Hematopoietic multipotent progenitor cell treated with erythropoietin and hydrocortisone succinate and interleukin-3 and kit ligand, for 17 days (in vitro differentiated cells): ENCODE results near the gene PAXX.
"Not testable (repeated sequence)": the region's sequence is repeated elsewhere in the genome, so short reads cannot be mapped to it uniquely, and the experiment has no call there.

Source experiments
- DNase-seq: peaks from one replicate; pipeline ENCODE4 v3.0.0-alpha.2; 2015; ENCODE audit warnings: low spot score

The PAXX gene

DNA sequence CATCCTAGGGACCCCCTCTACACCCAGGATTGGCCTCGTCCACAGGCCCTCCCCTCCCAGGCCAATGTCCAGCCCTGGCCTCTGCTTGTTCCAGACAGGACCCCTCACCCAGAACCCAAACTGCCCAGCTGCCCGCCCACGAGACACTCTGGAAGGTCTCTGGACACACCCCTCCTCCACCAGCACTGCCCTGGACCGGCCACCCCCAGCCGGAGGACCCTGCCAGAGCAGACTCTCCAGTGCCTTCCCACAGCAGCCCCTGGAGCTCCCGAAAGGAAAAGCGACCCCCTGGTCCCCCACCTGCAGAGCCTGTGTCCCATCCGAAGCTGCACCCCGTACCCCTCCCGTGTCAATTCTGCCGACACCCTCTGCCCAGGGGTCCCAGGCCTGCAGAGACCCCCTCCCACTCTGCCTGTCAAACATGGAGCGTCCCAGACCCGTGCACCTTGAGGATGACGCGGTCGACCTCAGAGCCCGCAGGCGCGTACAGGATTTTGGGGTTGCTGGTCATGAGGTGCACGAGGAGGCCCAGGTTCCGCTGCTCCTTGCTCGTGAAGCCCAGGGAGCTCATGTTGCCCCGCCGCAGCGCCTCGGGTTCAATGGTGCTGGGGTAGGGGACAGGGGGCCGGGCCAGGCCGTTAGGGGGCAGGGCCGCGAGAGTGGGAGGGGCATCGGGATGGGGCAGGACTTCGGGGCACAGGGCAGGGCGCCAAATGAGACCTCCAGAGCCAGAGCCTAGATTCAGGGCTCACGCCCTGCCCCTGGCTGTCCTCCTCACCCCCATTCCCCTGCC lies 27.9 kb downstream of the PAXX start:
- no peak for DNase-seq

DNA sequence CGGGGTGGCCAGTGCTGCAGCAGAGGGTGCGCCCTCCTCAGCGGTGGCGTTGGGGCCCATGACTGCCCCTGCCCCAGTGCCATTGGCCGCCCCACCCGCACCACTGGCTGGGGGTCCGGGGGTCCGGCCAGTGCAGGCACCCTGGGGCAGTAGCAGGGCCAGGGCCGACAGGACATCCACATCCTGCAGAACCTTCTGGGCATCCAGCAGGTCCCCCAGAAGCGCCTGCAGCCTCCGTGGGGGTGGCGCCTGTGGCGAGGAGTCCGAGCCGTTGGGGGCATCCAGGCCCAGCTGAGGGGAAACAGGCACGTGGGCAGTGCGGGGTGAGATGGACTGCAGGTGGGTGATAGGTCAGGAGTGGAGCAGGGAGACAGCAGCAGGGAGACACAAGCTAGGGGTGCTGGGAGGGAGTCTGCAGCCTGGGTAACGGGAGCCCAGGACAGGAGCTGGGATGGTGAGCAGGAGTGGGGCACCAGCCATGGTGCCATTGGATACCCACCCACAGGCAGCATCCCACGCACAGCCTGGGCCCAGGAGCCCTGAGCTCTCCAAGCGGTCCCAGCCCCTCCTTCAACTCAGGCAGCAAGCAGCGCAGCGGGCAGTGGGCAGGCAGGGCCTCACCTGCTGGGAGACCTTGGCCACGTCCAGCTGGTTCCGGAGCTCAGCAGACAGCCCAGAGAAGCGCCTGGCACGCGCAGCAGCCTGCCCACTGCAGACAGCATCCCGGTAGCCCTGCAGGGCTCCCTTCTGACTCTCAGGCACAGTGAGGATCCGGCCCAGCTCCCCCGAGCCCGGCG lies 28.7 kb downstream of the PAXX start:
- DNase-seq, result no peak

DNA sequence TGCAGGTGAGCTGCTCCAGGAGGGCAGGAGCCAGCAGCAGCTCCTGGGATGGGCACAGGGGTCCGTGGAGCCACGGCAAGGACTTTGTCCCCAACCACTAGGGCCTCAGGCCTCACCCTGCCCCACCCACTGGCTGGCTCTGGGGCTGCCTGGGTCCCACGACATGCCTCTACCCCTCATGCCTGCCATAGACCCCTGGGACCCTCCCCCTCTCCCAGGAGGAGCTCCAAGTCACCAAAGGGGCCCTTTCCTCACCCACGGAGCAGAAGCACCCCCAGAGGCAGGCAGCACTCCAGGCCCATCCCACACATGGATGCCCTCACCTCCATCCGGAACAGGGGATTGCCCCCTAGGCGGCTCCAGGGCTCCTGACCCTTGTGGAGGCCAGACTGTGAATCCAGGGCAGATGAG lies 29.4 kb downstream of the PAXX start:
- no peak for DNase-seq

DNA sequence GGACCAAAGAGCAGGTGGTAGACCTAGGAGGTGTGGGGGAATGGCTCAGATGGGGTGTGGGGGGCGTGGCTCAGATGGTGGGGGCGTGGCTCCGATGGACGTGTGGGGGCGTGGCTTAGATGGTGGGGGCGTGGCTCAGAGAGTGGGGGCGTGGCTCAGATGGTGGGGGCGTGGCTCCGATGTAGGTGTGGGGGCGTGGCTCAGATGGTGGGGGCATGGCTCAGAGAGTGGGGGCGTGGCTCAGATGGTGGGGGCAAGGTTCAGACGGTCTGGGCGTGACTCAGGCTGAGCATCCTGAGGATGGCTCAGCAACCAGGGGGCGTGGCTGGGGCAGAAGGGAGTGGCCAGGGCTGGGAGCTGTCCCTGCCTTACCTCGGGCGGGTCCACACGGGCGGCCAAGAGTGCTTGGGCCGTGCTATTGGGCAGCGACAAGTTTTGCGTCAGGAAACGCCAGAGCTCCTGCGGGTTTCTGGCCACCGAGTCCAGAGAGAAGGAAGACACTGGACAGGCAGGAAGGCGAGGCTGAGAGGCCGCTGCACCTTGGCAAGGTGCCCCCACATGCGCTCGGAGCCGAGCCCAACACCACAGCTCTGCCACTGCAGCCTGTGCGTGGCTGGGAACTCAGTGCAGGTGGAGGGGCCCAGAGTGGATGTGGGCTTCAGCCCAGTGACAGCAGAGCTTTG lies 29.9 kb downstream of the PAXX start:
- peak; percentile 85 for DNase-seq

DNA sequence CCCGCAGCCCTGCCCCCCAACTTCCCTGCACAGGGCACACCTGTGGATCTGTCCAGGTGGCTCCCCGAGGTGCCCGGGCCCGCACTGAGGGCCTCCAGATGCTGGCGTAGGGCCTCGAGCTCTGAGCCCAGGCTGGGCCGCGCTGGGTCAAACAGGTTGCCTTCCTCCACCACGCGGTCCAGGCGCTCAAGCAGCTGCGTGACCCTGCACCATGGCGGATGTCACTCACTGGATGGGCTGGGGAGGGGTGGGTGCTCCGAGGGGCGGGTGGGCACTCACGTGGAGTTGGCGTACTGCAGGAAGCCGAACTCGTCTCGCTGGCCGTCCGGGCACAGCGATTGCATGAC lies 30.4 kb downstream of the PAXX start:
- DNase-seq, result no peak

DNA sequence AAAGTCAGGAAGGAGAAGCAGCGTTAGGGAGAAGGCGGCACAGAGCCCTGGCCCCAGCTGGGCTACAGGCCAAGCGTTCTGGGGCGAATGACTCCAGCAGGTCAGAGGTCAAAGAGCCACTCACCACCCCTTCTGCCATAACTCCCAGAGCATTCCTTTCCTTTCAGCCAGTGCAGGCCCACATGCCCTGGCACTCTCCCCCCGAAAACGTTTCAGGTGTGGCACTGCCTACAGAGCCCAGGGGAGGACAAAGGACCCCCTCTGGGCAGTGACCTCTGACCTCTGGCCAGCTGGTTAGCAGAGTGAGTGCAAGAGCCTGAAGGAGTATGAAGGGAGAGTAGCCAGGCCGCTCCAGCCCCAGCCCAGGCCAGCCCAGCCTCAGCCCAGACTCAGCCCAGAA lies 30.9 kb downstream of the PAXX start:
- no peak for DNase-seq

DNA sequence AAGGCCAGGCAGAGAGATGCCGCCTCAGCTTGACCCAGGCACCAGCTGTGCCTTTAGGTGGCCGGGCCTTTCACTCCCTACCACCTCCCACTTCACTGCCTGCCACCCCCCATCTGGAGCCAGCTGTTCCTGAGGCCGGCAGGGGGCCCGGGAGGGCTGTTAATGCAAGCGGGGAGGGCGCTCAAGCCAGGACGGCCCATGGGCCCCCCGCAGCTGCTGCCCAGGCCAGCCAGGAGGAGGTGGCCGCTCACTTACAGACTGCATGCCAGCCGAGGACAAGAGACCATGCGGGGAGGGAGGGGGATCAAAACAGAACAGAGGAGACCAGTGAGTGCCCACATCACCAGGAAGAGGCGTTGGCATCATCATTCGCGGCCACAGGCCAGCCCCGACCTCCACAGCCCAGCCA lies 31.4 kb downstream of the PAXX start:
- DNase-seq, result no peak

DNA sequence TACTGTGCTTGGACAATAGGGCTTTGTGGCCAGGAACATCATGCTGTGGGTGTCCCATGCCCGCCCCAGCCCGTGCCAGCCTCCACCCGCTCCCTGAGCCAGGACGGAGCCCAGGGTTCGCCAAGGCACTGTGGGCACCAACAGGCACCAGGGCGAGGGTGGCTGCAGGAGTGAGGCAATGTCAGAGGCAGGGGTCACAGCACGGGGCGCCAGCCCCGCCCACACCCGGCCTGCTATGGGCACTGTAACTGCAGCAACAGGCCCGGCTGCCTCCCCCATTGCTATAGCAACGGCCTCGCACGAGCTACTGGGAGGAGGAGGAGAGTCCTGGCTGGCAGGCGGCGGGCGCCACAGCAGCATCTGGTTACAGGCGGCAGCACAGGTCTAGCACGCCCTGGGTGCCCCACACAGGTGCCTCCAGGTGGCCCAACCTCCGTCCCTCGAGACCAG lies 33.3 kb downstream of the PAXX start:
- DNase-seq, result no peak

DNA sequence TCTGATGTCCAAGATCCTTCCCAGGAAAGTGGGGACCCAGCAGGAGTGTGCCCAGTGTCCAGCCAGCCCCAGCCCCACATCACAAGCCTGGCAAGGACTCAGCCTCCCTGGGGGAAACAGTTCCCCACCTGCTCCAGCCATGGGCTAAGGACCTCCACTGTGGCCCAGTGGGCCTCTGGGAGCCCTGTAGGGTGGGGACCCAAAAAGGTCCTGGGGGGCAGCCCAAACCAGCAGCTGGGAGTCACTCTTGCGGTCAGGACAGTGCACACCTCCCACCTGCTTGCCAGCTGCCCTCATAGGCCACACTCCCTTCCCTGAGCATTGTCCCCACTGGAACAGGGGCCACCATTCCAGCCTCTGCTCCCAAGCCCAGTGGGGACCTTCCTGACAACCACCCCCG lies 34.2 kb downstream of the PAXX start:
- DNase-seq, result no peak

DNA sequence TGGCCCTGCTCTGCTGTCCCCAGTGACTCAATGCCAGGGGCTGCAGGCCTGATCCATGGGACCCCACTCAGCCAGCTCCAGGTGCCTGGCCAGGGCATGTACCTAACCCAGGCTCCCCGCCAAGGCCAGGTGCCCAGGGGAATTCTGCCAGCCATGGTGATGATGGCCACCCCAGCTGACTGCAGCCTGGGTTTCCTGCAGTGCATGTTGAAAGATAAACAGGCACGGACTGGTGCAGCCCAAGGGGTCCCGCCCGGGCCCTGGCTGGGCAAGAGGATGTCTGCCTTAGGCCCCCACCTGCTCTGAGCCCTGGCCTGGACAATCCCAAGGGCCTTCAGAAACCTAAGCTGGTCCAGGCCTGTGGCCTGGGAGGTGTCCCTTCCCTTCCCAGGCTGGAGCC lies 34.6 kb downstream of the PAXX start:
- no peak for DNase-seq

DNA sequence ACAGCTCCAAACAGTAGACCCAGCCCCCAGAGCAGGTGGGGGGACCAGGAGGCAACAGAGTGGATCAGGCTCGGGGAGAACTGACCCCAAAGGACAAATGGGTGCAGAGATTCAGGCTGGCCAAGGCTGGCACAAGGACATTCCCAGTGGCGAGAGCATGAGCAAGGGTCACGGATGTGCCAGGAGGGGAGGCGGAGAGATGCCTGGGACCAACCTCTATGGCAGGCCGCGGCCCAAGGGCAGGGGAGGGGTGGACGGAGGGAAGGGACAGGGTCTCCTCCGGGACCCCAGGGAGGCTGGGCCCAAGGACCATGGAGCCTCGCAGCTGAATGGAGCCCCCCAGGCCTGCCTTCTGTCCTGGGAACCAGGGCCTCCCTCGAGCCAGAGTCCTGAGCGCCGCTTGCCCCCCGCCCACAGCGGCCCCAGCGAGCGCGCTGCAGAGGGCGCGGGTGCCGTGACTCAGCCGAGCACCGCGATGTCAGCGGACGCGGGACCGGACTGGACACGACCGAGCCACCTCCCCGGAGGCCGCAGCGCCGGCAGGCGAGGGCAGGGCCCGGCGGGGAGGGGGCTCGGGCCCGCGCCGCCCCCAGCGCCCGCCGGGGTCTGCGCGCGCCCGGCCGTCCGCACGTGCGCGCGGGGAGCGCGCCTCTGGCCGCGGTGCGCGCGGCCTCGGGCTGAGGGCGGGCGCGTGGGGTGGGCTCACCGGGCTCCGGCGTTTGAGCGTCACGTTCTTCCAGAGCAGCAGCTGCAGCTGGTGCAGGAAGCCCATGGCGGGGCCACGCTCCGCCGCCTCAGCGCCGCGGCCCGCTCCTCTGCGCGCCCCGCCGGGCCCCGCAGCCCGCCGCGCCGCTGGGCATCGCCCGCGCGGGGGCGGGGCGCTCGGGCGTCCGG lies 35.4 kb downstream of the PAXX start, which contains the start of gene ABCA2:
ABCA2 (minus strand) TSS at position 869 of the 894 bp plus-strand sequence; CDS start at position 772, 97 bp downstream.
- DNase-seq, result no peak

DNA sequence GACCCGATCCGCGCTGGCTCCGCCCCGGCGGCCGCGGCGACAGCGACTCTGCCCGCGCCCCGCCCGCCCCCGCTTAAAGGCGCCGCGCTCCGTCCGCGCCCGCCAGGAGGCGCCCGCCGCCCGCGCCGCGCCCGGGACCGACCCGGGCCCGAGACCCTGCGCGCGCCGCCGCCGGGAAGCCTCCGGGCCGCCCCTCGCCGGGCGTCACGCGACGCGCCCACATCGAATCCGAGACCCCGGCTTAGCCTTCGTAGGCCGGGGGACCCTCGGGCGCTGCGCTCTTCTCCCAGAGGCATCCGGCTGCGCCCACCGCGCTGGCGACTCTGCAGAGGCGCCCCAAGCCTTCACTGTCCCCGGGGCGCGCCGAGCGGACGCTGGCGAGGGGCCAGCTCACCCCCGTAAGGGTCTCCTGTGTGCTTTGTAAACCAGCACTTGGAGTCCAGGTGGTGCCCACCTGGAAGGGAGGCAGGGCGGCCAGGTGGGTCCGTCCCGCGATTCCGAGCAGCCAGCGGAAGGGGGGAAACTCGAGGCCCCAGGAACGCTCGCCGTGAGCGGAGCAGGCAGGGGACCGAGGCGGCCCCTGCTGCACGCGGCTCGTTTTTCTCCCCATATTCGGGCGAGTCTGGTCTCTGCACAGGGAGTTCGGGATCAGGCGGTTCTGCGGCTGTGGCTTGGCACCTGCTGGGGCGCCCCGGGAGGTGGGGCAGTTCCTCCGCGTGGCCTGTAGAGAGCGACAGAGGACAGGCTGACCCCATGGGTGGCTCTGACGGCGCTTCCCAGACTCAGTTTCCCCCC lies 36.2 kb downstream of the PAXX start:
- DNase-seq, result peak; percentile 72

DNA sequence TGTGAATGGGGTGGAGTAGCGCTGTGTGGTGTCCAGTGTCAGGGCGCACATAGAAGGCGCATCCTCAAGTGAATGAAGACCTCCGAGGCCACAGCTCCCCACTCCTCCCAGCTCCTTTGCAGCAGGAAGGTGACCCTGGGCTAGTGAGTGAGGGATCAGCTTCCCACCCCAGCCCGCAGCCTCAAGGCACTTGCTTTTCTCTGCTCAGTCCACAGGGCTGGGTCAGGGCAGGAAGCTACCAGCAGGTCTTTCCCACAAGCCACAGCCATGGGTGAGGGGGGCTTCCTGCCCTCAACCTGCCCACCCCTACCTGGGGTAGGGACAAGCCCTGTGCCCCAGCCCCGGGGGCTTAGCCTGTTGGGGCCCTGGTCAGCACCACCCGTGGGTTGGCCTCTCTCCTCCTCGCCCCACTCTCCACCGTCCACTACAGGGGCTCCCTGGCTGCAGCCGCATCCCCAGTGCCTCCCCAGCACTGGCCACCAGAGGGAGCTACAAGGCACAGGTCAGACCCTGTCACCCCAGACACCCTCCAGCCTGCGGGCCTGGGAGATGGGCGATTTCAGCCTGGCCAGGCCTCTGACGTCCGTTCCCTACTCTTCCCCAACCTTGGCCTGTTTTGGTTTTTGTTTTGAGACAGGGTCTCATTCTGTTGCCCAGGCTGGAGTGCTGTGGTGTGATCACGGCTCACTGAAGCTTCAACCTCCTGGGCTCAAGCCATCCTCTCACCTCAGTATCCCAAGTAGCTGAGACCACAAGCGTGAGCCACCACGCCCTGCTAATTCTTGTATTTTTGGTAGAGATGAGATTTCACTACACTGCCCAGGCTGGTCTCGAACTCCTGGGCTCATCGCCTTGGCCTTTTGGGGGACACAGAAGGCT lies 37.1 kb downstream of the PAXX start:
- peak; percentile 71 for DNase-seq

DNA sequence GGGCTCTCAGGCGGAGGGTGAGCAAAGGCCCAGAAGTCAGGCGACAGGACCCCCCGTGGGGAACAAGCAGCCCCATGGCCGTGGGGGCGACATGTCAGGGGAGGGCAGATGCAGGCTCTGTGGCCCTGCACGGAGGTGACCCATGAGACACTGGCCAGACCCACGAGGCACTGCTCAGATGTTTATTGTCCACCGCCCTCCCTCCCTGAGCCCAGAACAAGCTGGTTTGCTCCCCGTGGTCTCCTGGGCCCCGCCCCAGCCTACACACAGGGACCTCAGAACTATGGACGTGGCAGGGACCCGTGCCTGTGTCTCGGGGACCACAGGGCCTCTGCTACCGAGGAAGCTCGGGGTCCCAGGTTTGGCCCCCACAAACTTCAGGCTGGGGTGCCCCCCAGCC lies 37.8 kb downstream of the PAXX start:
- no peak for DNase-seq

DNA sequence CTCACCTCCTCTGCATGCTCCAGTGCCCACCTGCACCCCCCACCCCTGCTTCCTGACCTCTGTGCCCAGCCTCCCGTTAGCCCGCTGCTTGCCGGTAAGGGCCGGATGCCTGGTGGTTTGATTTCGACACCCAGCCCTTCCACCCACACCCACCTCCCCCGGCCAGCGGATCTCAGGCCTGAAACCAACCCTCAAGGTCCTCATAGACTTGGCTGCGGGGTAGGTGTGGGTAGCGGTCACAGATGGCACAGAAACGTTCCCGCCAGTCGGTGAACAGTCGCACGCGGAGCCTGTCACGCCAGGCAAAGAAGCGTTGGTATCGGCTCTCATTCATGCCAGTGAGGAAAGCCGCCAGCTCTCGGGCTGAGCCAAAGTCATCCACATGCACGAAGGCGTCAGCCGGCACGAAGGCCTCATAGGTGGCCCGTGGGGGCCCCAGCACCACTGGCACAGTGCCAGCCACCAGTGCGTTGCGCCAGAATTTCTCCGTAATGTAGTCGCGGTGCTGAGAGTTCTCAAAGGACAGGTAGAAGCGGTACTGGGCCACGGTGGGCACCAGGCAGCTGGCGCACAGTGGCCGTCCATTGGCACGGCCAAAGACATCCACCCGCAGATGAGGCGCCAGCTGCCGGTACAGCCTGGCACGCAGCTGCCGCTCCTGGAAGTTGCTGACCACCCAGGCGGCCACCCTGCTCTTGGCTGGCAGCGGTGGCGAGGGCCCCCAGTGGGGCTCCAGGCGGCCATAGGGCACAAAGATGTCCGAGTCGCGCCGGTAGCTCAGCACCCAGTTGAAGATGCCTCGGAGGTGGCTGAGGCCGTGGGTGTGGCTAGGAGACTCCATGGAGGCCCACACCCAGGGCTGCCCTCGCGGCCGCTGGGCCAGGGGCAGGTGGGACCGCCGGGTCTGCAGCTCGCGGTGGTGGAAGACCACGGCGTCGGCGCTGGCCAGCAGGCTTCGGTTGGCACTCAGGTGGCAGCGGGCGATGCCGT lies 38.6 kb downstream of the PAXX start:
- no peak for DNase-seq

DNA sequence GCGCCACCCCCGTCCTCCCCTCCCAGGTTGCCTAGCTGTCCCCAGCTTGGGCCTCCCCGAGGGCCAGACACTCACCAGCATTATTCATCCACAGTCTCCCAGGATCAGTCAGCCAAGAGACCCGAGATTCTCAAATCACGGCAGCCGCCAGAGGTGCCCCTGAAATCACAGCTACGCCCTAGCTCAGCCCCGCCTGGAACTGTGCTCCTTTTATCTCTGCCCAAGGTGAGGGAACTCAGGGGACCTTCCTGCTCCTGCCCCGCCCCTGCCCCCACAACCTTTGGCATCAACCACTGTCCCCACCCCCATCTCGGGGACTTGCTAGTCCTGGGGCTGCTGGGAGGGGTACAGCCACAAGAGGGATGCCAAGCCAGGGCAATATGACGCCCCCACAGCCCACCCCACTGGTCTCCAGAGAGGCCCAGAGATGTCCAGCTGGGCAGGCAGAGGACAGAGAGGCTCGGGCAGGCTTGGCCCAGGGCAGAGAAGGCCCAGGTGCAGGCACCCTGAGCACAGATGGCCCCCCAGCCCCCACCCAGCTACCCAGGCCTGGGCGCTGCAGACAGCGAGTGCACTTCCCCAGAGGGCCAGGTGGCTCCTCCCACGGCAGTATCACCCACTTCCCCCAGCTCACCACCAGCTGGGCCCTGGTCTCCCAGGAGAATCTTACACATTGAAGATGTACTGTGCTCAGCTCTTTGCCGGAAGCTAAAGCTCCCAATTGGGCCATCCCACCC lies 39.9 kb downstream of the PAXX start, which contains the start of gene FUT7:
FUT7 (minus strand) TSS at position 185 of the 737 bp plus-strand sequence; CDS start at position 88, 97 bp downstream.
- no peak for DNase-seq

DNA sequence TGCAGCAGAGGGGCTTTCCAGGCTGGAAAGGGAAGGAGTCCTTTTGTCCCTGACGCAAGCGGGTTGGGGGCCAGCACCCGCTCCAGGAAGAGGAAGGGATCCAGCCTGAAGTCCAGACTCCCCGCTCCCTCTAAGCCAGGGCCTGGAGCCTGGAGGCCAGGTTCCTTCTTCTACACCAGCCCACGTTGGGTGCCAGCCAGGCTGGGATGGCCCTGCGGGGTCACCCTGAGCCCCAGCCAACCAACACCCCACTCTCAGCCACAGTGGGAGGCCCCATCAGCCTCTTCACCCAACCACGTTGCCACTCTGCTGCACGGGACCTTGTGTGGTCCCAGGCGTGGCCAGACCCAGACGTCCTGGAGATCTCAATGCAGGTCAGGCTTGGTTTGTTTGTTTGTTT lies 40.6 kb downstream of the PAXX start:
- no peak for DNase-seq

DNA sequence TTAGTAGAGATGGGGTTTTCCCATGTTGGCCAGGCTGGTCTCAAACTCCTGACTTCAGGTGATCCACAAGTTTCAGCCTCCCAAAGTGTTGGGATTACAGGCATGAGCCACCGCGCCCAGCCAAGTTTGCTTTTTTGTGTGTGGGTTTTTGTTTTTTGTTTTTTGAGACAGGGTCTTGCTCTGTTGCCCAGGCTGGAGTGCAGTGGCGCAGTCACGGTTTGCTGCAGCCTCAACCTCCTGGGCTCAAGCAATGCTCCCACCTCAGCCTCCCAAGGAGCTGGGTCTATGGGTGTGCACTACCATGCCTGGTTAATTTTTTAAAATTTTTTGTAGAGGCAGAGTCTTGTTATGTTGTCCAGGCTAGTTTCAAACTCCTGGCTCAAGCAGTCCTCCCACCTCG lies 41.3 kb downstream of the PAXX start:
- not testable (repeated sequence) for DNase-seq
